A673 (cell line): ENCODE measurements around the gene PIRT. TPM values are rescaled to one million over a fixed set of nuclear protein-coding genes. Genes with fewer than 3 reads are reported as not detected.

ENCODE experiments used
- BruUV-seq: library from RNA; stranded (reverse); fragments of 400-500 nt; replicated peaks from 2 replicates; lab custom pipeline; 2021; lab: Mats Ljungman, UMichigan
- CTCF ChIA-PET: fragments of 300-600 bp; sonication (Branson Sonifier 250); formaldehyde crosslinking; loops from one replicate; lab custom pipeline; 2022; ENCODE audit warnings: antibody characterized with exemption; lab: Charles Lee
- POLR2A ChIA-PET: fragments of 300-600 bp; sonication (Branson Sonifier 250); formaldehyde crosslinking; loops from one replicate; lab custom pipeline; 2022; ENCODE audit warnings: antibody characterized with exemption; ENCODE audit not compliant: low non-redundant PET; lab: Charles Lee
- DNase-seq: peaks from one replicate; pipeline ENCODE4 v3.0.0-alpha.2; 2015; ENCODE audit warnings: low spot score
- H3K27ac ChIP-seq: fragments of 200-600 bp; sonication (generic); 2 replicates; pipeline ENCODE4 v1.5.1; 2016; ENCODE audit warnings: mixed run types, low read depth, mild to moderate bottlenecking, mixed read lengths, antibody characterized with exemption, low read length; ENCODE audit not compliant: poor library complexity, severe bottlenecking
- H3K27me3 ChIP-seq: fragments of 200-600 bp; sonication (generic); replicated peaks from 2 replicates; pipeline ENCODE4 v1.6.1; 2017; ENCODE audit warnings: mixed run types, low read depth, mild to moderate bottlenecking, mixed read lengths, antibody characterized with exemption, low read length; ENCODE audit not compliant: insufficient read depth, poor library complexity
- H3K36me3 ChIP-seq: fragments of 200-600 bp; sonication (generic); 2 replicates; pipeline ENCODE4 v1.6.1; 2016; ENCODE audit warnings: mixed run types, mild to moderate bottlenecking, mixed read lengths, antibody characterized with exemption, low read length; ENCODE audit not compliant: insufficient read depth, poor library complexity, severe bottlenecking
- H3K4me1 ChIP-seq: fragments of 200-600 bp; sonication (generic); 2 replicates; pipeline ENCODE4 v1.6.1; 2017; ENCODE audit warnings: mixed run types, mild to moderate bottlenecking, mixed read lengths, antibody characterized with exemption, low read length; ENCODE audit not compliant: insufficient read depth, poor library complexity, severe bottlenecking
- H3K4me3 ChIP-seq: fragments of 200-600 bp; sonication (generic); 2 replicates; pipeline ENCODE4 v1.5.1; 2016; ENCODE audit warnings: low read depth, mixed run types, mild to moderate bottlenecking, mixed read lengths, low read length; ENCODE audit not compliant: poor library complexity, severe bottlenecking
- H3K9me3 ChIP-seq: fragments of 200-600 bp; sonication (generic); 2 replicates; pipeline ENCODE4 v1.6.1; 2016; ENCODE audit warnings: mixed run types, low read depth, mild to moderate bottlenecking, mixed read lengths, antibody characterized with exemption, low read length; ENCODE audit not compliant: poor library complexity, severe bottlenecking
- CTCF ChIP-seq: fragments of 300-800, 200-600 bp; sonication (generic); conservative IDR thresholded peaks from 2 replicates; pipeline ENCODE4 v1.5.1; 2017; ENCODE audit warnings: low read depth, mild to moderate bottlenecking, antibody characterized with exemption, low read length, moderate library complexity, mixed read lengths
- EZH2 ChIP-seq: fragments of 200-600 bp; sonication (generic); IDR thresholded peaks from 2 replicates; pipeline ENCODE4 v1.6.1; 2017; ENCODE audit warnings: borderline replicate concordance, low read depth, mild to moderate bottlenecking, mixed read lengths, antibody characterized with exemption, low read length; ENCODE audit not compliant: poor library complexity, severe bottlenecking
- intact Hi-C: fragments of 100-400 bp; cut with micrococcal nuclease; formaldehyde crosslinking; loops from one replicate; pipeline ENCODE4 v1.10.0; 2022; ENCODE audit not compliant: unreplicated experiment
- total RNA-seq: library from RNA; stranded (reverse); gene quantifications from 2 replicates; pipeline ENCODE4 v1.2.3, GENCODE V29; 2021

PIRT gene
- total RNA-seq, 1 experiment from 2014 or later = not detected

GRCh38 chr17:10793256-10793655 lies 44.6 kb downstream of the PIRT start:
- no TSS peak for BruUV-seq
- CTCF ChIA-PET = no interaction called here
- DNase-seq = no peak

GRCh38 chr17:10792151-10792550 lies 45.7 kb downstream of the PIRT start:
- CTCF ChIA-PET = no interaction called here
- H3K27me3 ChIP-seq = peaks cover 53% of the 10 kb centered on the region
- DNase-seq = no peak
- TF ChIP-seq EZH2 = no peak
- TF ChIP-seq CTCF = no peak
- intact Hi-C loops = no loop called here
- no peak overlapping the region for H3K27ac ChIP-seq
- no TSS peak for BruUV-seq
- H3K4me3 ChIP-seq = no peak overlapping the region
- POLR2A ChIA-PET = interaction anchor here (0.5 kb wide), 1 partner anchor 724 kb away, joined by 3 read pairs; no protein-coding TSS in a partner anchor
- no peaks in the 10 kb centered on the region for H3K9me3 ChIP-seq
- no peaks in the 10 kb centered on the region for H3K4me1 ChIP-seq
- no peaks in the 10 kb centered on the region for H3K36me3 ChIP-seq

More at GRCh38 chr17:10793256-10793655, 44.6 kb downstream of the PIRT start:
- POLR2A ChIA-PET = no interaction called here
- Histone ChIP-seq H3K27ac (no peak overlapping the region), H3K27me3 (peaks cover 54% of the 10 kb centered on the region), H3K9me3 (no peaks in the 10 kb centered on the region), H3K4me3 (no peak overlapping the region), H3K36me3 (no peaks in the 10 kb centered on the region), H3K4me1 (no peaks in the 10 kb centered on the region)
- intact Hi-C loops = no loop called here
- TF ChIP-seq EZH2 = no peak
- TF ChIP-seq CTCF = no peak

GRCh38 chr17:10790491-10791401 lies 47.1 kb downstream of the PIRT start:
- POLR2A ChIA-PET = interaction anchor here (0.6 kb wide), 1 partner anchor 933 kb away, joined by 3 read pairs; no protein-coding TSS in a partner anchor
- CTCF ChIA-PET = no interaction called here
- H3K27ac ChIP-seq = no peak overlapping the region
- intact Hi-C loops = no loop called here
- no peak for TF ChIP-seq EZH2
- TF ChIP-seq CTCF = no peak
- H3K27me3 ChIP-seq = peaks cover 51% of the 10 kb centered on the region
- H3K9me3 ChIP-seq = no peaks in the 10 kb centered on the region
- BruUV-seq = no TSS peak
- H3K36me3 ChIP-seq = no peaks in the 10 kb centered on the region
- DNase-seq = no peak
- H3K4me3 ChIP-seq = no peak overlapping the region
- no peaks in the 10 kb centered on the region for H3K4me1 ChIP-seq
